CD4-positive, alpha-beta memory T cell (primary cell): Measurements from ENCODE around the gene LHX6. TPM values are rescaled to one million over a fixed set of nuclear protein-coding genes. Genes with fewer than 3 reads are reported as not detected.

ENCODE experiments used
- CTCF ChIA-PET: fragments of 350-600 bp; sonication (Branson Sonifier 250); formaldehyde crosslinking; loops from one replicate; lab custom pipeline; 2021; ENCODE audit warnings: inconsistent platforms; ENCODE audit not compliant: partially characterized antibody; lab: Charles Lee
- POLR2A ChIA-PET: fragments of 350-600 bp; sonication (Branson Sonifier 250); formaldehyde crosslinking; loops from one replicate; lab custom pipeline; 2021; ENCODE audit not compliant: partially characterized antibody; lab: Charles Lee
- DNase-seq, 5 donors: peaks; one replicate each; pipeline versions ENCODE4 v3.0.0 to v3.0.0-alpha.2; 2020 to 2022; ENCODE audit warnings: mixed read lengths in 1 of 5
- H3K27ac ChIP-seq: one replicate; pipeline ENCODE4 v1.7.0; 2013; ENCODE audit warnings: low read depth, low read length
- H3K27me3 ChIP-seq: 2 replicates; pipeline ENCODE4 v1.7.0; 2013; ENCODE audit warnings: mild to moderate bottlenecking, low read length, moderate library complexity; ENCODE audit not compliant: insufficient read depth
- H3K36me3 ChIP-seq: 2 replicates; pipeline ENCODE4 v1.7.0; 2013; ENCODE audit warnings: mild to moderate bottlenecking, low read length, moderate library complexity; ENCODE audit not compliant: insufficient read depth
- H3K4me1 ChIP-seq: 2 replicates; pipeline ENCODE4 v1.7.0; 2013; ENCODE audit warnings: mild to moderate bottlenecking, low read length, moderate library complexity; ENCODE audit not compliant: insufficient read depth
- H3K4me3 ChIP-seq, 2 donors: one replicate each; pipeline ENCODE4 v1.7.0; 2013; ENCODE audit warnings: low read length in 2 of 2, mild to moderate bottlenecking in 1 of 2
- H3K9me3 ChIP-seq, 2 donors: one replicate each; pipeline ENCODE4 v1.7.0; 2013; ENCODE audit warnings: low read length in 2 of 2, control low read depth in 1 of 2; ENCODE audit not compliant: control insufficient read depth in 1 of 2
- H3K27ac Mint-ChIP-seq, 7 donors: one replicate each; pipeline ENCODE4 v1.8.0; 2020 to 2021; ENCODE audit warnings: mixed read lengths in 7 of 7, mild to moderate bottlenecking in 6 of 7, inconsistent platforms in 3 of 7, moderate library complexity in 3 of 7
- H3K27me3 Mint-ChIP-seq, 2 donors: one replicate each; pipeline ENCODE4 v1.8.0; 2020 to 2021; ENCODE audit warnings: mixed read lengths in 2 of 2
- H3K36me3 Mint-ChIP-seq, 2 donors: one replicate each; pipeline ENCODE4 v1.8.0; 2020 to 2021; ENCODE audit warnings: mixed read lengths in 2 of 2, inconsistent platforms in 1 of 2, mild to moderate bottlenecking in 1 of 2
- H3K4me1 Mint-ChIP-seq, 4 donors: one replicate each; pipeline ENCODE4 v1.8.0; 2020 to 2021; ENCODE audit warnings: mixed read lengths in 4 of 4, mild to moderate bottlenecking in 1 of 4
- H3K4me3 Mint-ChIP-seq, 8 donors: one replicate each; pipeline ENCODE4 v1.8.0; 2020 to 2021; ENCODE audit warnings: mixed read lengths in 8 of 8, mild to moderate bottlenecking in 7 of 8, moderate library complexity in 6 of 8, inconsistent platforms in 3 of 8
- H3K9me3 Mint-ChIP-seq, 8 donors: one replicate each; pipeline ENCODE4 v1.8.0; 2020 to 2021; ENCODE audit warnings: mixed read lengths in 8 of 8, mild to moderate bottlenecking in 5 of 8, inconsistent platforms in 3 of 8, moderate library complexity in 1 of 8
- intact Hi-C: fragments of 100-400 bp; cut with micrococcal nuclease; formaldehyde crosslinking; loops from one replicate; pipeline ENCODE4 v1.15.1; 2023
- polyA plus RNA-seq, 2 donors: library from polyadenylated mRNA; unstranded; fragments of 300-500 nt; fragmentation: Illumina TruSeq; gene quantifications; one replicate each; pipeline ENCODE4 v1.2.3, GENCODE V29; 2021
- total RNA-seq, 2 experiments: library from RNA; stranded (reverse); gene quantifications; one replicate each; pipeline ENCODE4 v1.2.3, GENCODE V29; 2021

Gene LHX6
- total and polyA plus RNA-seq, 4 experiments from 2014 or later: not detected

- POLR2A ChIA-PET: no interaction called here
- H3K4me1 ChIP-seq: no peaks in the 10 kb centered on the region
- peaks cover 14 to 25% of the 10 kb centered on the region in 2 donors for H3K27me3 Mint-ChIP-seq
- intact Hi-C loops: no loop called here
- no peaks in the 10 kb centered on the region for H3K4me1 Mint-ChIP-seq
- no peaks in the 10 kb centered on the region for H3K36me3 ChIP-seq
- H3K4me3 ChIP-seq: no peak overlapping the region
- H3K9me3 Mint-ChIP-seq: peaks cover 0 to 3% (median 0%) of the 10 kb centered on the region in 8 donors
- H3K36me3 Mint-ChIP-seq: no peaks in the 10 kb centered on the region
- no peaks in the 10 kb centered on the region for H3K27me3 ChIP-seq
- no peak overlapping the region for H3K27ac Mint-ChIP-seq
- DNase-seq: no peak
- H3K4me3 Mint-ChIP-seq: no peak overlapping the region
- H3K27ac ChIP-seq: no peak overlapping the region
- no peaks in the 10 kb centered on the region for H3K9me3 ChIP-seq
- CTCF ChIA-PET: no interaction called here
Observed at GRCh38 chr9:122179690-122180074, 49.1 kb downstream of the LHX6 start.

DNA sequence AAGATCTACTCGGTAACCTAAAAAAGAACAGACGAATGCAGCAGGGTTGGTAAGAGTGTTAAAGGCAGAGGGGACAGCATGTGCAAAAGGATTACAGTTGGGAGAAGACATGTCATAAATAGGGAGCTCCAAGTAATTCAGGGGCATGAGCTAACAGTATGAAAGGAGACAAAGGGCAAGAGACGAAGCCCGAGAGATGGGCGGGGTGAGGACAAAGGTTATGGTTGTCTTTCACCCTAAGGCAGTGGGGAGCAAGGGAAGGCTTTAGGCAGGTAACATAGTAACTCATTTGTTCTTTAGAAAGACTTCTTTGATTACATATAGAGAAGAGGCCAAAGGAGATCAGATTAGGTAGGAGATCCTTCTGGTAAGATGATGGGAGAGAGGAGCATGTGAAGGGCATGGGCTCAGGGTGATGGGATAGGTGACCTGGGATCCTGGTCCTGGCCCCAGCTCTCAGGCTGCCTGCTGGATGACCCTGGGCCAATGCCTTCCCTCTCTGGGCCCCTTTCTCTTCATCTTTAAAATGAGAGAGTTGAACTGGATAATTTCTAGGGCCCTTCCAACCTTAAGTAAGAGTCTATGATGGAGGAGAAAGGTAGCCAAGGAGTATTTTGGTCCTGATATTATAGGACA lies 49.6 kb downstream of the LHX6 start:
- no peak overlapping the region for H3K27ac Mint-ChIP-seq
- Histone ChIP-seq H3K9me3 (no peaks in the 10 kb centered on the region), H3K27ac (no peak overlapping the region), H3K36me3 (no peaks in the 10 kb centered on the region), H3K4me3 (no peak overlapping the region), H3K27me3 (no peaks in the 10 kb centered on the region), H3K4me1 (no peaks in the 10 kb centered on the region)
- no peaks in the 10 kb centered on the region for H3K4me1 Mint-ChIP-seq
- H3K9me3 Mint-ChIP-seq: peaks cover 0 to 3% (median 0%) of the 10 kb centered on the region in 8 donors
- intact Hi-C loops: no loop called here
- POLR2A ChIA-PET: no interaction called here
- H3K4me3 Mint-ChIP-seq: no peak overlapping the region
- H3K36me3 Mint-ChIP-seq: no peaks in the 10 kb centered on the region
- no peak for DNase-seq
- CTCF ChIA-PET: no interaction called here
- peaks cover 15 to 30% of the 10 kb centered on the region in 2 donors for H3K27me3 Mint-ChIP-seq

- DNase-seq: no peak
- no peaks in the 10 kb centered on the region for H3K4me1 ChIP-seq
- H3K4me3 Mint-ChIP-seq: no peak overlapping the region
- intact Hi-C loops: no loop called here
- CTCF ChIA-PET: interaction anchor here (0.9 to 1.4 kb wide), 2 partner anchors 11 to 52 kb away, joined by 3 to 4 read pairs; no protein-coding TSS in a partner anchor
- H3K36me3 Mint-ChIP-seq: no peaks in the 10 kb centered on the region
- no peaks in the 10 kb centered on the region for H3K27me3 ChIP-seq
- no peaks in the 10 kb centered on the region for H3K9me3 ChIP-seq
- H3K9me3 Mint-ChIP-seq: peaks cover 0 to 3% (median 0%) of the 10 kb centered on the region in 8 donors
- no peak overlapping the region for H3K27ac ChIP-seq
- H3K27ac Mint-ChIP-seq: no peak overlapping the region
- peaks cover 17 to 42% of the 10 kb centered on the region in 2 donors for H3K27me3 Mint-ChIP-seq
- POLR2A ChIA-PET: no interaction called here
- no peaks in the 10 kb centered on the region for H3K4me1 Mint-ChIP-seq
- H3K4me3 ChIP-seq: no peak overlapping the region
- H3K36me3 ChIP-seq: no peaks in the 10 kb centered on the region
Observed at GRCh38 chr9:122176916-122177315, 51.8 kb downstream of the LHX6 start.

- Histone ChIP-seq H3K9me3 (no peaks in the 10 kb centered on the region), H3K27ac (no peak overlapping the region), H3K4me3 (no peak overlapping the region), H3K4me1 (no peaks in the 10 kb centered on the region), H3K27me3 (no peaks in the 10 kb centered on the region), H3K36me3 (no peaks in the 10 kb centered on the region)
- Mint-ChIP-seq H3K4me3 (peak overlapping the region in 1 of 8 donors; percentile 58), H3K27ac (no peak overlapping the region), H3K36me3 (no peaks in the 10 kb centered on the region), H3K4me1 (no peaks in the 10 kb centered on the region), H3K27me3 (peaks cover 22 to 47% of the 10 kb centered on the region in 2 donors), H3K9me3 (no peaks in the 10 kb centered on the region)
- ChIA-PET CTCF (interaction anchor here (1.0 to 2.5 kb wide), 2 partner anchors 75 to 177 kb away, joined by 3 to 7 read pairs; no protein-coding TSS in a partner anchor), POLR2A (no interaction called here)
- no peak for DNase-seq
- intact Hi-C loops: no loop called here
Observed at GRCh38 chr9:122173670-122174069, 55.1 kb downstream of the LHX6 start.

DNA sequence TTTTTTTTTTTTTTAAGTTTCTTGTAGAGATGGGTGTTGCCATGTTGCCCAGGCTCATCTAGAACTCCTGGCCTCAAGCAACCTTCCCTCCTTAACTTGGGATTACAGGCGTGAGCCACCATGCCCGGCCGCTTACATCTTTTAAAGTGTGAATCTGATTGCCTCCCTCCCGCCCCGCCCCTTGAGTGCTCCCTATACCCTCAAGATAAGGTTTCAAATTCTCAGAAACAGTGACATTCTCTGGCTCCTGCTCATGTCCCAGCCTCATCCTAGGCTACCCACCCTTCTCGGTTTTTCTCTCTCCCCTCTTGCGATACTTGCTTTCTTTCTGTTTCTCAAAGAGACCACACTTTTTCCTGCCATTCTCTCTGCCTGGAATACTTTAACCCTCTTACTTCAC lies 56.6 kb downstream of the LHX6 start:
- ChIA-PET POLR2A (no interaction called here), CTCF (interaction anchor here (2.5 kb wide), 1 partner anchor 73 kb away, joined by 7 read pairs; no protein-coding TSS in a partner anchor)
- Histone ChIP-seq H3K4me3 (no peak overlapping the region), H3K4me1 (no peaks in the 10 kb centered on the region), H3K36me3 (no peaks in the 10 kb centered on the region), H3K9me3 (no peaks in the 10 kb centered on the region), H3K27ac (no peak overlapping the region), H3K27me3 (no peaks in the 10 kb centered on the region)
- no peak for DNase-seq
- Mint-ChIP-seq H3K9me3 (no peaks in the 10 kb centered on the region), H3K27me3 (peaks cover 30 to 52% of the 10 kb centered on the region in 2 donors), H3K4me3 (no peak overlapping the region), H3K36me3 (no peaks in the 10 kb centered on the region), H3K27ac (no peak overlapping the region), H3K4me1 (no peaks in the 10 kb centered on the region)
- intact Hi-C loops: no loop called here

- no peak overlapping the region for H3K4me3 Mint-ChIP-seq
- intact Hi-C loops: no loop called here
- Histone ChIP-seq H3K9me3 (no peaks in the 10 kb centered on the region), H3K27me3 (no peaks in the 10 kb centered on the region), H3K27ac (no peak overlapping the region), H3K4me3 (no peak overlapping the region), H3K4me1 (no peaks in the 10 kb centered on the region), H3K36me3 (no peaks in the 10 kb centered on the region)
- ChIA-PET POLR2A (no interaction called here), CTCF (no interaction called here)
- H3K36me3 Mint-ChIP-seq: no peaks in the 10 kb centered on the region
- no peaks in the 10 kb centered on the region for H3K9me3 Mint-ChIP-seq
- peaks cover 29 to 34% of the 10 kb centered on the region in 2 donors for H3K27me3 Mint-ChIP-seq
- H3K27ac Mint-ChIP-seq: no peak overlapping the region
- no peaks in the 10 kb centered on the region for H3K4me1 Mint-ChIP-seq
- no peak for DNase-seq
Observed at GRCh38 chr9:122168356-122168755, 60.4 kb downstream of the LHX6 start.

GRCh38 chr9:122164286-122164685 lies 64.5 kb downstream of the LHX6 start:
- DNase-seq: no peak
- Mint-ChIP-seq H3K4me3 (no peak overlapping the region), H3K36me3 (peaks cover 0 to 3% of the 10 kb centered on the region in 2 donors), H3K27ac (no peak overlapping the region), H3K9me3 (peaks cover 0 to 10% (median 3%) of the 10 kb centered on the region in 8 donors), H3K27me3 (peaks cover 22 to 28% of the 10 kb centered on the region in 2 donors), H3K4me1 (peaks cover 3 to 12% (median 5%) of the 10 kb centered on the region in 4 donors)
- no peak overlapping the region for H3K4me3 ChIP-seq
- H3K4me1 ChIP-seq: peaks cover 4% of the 10 kb centered on the region
- CTCF ChIA-PET: interaction anchor here (1.0 to 2.1 kb wide), 2 partner anchors 40 to 65 kb away, joined by 3 to 7 read pairs; no protein-coding TSS in a partner anchor
- no peaks in the 10 kb centered on the region for H3K9me3 ChIP-seq
- H3K27ac ChIP-seq: no peak overlapping the region
- POLR2A ChIA-PET: no interaction called here
- no peaks in the 10 kb centered on the region for H3K27me3 ChIP-seq
- intact Hi-C loops: no loop called here
- no peaks in the 10 kb centered on the region for H3K36me3 ChIP-seq
